ENCODE data around the gene GREB1. TPM values are rescaled to one million over a fixed set of nuclear protein-coding genes. Genes with fewer than 3 reads are reported as not detected.

GREB1 gene
- total RNA-seq, 1 donor from 2014 or later, result 0.17 TPM

DNA sequence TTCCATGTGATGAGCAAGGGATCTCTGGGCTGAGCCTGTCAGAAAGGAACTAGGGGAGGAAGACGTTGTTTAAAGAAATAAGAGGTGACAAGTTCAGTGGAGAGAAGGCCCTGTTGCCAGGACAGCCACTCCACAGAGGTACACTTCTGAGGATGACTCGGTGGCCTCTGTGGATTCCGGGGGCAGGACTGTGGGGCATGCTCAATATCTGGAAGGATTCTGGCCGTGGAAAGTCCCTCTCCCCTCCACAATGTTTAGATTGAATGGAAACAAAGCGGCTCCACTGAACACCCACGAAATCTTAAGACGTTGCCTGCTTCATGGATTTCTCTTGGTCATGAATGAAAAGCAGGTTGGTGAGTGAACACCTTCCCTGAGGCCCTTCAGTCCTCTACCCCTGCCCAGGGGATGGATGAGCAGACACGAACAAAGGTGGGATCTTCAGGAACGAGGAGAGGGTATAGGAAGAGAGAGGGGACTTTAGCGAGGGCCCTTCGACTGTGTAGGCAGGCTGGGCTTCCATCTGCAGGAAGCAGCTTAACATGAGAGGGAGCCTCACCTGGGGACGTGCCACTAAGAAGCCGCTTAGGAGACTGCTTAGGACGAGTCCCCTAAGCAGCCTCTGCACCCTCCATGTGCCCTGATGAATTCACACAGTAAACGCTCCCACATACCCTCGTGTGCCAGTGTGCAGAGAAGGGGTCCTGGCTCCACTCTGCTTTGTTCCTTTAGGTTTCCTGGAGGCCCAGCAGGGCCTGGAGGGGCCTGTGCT, 134.2 kb downstream of the GREB1 start:
- no peak for DNase-seq

- DNase-seq, result peak; percentile 76
Observed at GRCh38 chr2:11669454-11670291, 135.8 kb downstream of the GREB1 start, which contains the start of gene NTSR2. TSS of gene NTSR2 (minus strand) at chr2:11670195. CDS start at chr2:11670129, 66 bp downstream.

DNA sequence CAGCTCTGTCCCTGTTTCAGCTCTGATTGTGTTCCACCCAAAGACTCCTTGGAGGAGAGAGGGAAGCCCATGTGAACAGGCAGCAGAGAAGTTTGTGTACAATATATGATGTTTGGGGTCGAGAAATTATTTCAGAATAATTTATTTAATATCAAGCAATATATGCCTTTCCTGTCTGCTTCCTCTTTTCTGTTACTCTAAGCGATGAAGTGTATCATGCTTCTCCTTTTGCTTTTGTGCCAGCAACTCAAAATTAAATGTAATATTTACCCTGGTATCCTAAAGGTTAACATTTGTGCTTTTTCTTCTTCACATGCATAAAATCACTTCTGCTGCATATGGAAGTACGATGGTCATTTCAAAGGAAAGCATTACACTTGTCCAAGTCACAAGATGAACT, 138.6 kb downstream of the GREB1 start:
- no peak for DNase-seq

DNA sequence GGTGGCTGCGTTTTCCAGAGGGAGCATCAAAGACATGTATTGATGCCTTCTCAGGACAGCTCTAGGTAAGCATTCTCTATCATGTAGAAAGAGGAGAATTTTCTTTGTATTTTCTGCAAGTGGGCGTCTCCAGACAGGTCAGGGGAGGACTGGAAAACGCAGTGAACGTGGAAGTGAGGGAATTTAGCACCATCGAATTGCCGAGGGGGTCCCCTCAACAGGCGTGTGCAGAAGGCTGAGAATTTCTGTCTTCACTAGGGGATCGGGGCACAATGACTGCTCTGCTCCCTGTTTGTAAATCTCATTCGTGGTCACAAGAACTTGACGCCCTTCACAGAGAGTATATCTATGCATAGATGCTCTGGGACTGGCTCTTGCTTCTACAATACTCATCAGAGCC, 141.1 kb downstream of the GREB1 start:
- DNase-seq, result no peak

DNA sequence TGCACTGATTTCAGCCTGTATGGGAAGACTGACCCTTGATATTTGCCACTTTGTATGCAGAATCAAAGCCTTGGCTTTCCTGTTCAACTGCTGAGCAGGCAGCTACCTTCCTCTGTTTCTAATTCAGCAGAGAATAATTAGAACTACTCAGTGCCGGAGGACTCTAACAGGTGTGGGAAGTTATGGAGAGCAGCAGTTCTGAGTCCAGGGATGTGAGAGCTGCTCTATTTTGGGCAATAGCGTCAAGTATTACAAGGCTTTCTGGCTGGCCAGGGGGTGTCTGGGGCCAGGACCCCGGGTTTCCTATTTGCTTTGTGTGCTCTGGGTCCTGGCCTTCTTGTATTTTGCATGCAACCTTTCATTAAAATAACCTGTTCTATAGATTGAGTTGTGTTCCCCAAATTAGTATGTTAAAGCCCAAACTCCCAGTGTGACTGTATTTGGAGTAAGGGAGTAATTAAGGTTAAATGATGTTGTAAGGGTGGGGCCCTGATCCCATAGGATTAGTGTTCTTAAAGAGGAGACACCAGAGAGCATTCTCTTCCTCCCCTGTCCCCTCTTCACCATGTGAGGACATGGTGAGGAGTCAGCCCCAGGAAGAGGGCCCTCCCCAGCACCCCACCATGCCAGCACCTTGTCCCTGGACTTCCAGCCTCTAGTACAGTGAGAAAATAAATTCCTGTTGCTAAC, 141.7 kb downstream of the GREB1 start:
- no peak for DNase-seq

DNA sequence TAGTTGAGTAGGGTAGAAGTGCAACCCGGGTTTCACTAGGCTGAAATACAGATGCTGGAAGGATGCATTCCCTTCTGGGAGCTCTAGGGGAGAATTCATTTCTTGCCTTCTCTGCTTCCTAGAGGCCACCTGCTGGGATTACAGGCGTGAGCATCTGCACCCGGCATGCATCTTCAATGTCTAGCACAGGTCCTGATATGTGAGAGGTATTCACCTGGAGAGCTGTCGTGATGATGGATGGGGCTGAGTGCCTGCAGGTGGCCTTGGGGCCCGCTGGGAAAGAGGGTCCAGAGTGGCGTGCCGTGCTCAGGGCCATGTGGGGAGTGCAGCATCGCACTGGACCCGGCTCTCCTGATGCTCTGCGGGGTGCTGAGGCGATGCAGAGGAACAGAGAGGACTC, 142.8 kb downstream of the GREB1 start:
- no peak for DNase-seq

- DNase-seq, result no peak
Observed at GRCh38 chr2:11677136-11678055, 143.6 kb downstream of the GREB1 start.

- DNase-seq, result no peak
Observed at GRCh38 chr2:11678306-11678960, 144.6 kb downstream of the GREB1 start.

GRCh38 chr2:11679016-11679415, 145.2 kb downstream of the GREB1 start:
- DNase-seq, result no peak

GRCh38 chr2:11679486-11680181, 145.8 kb downstream of the GREB1 start:
- DNase-seq, result no peak

GRCh38 chr2:11680182-11680900, 146.5 kb downstream of the GREB1 start:
- DNase-seq, result no peak

DNA sequence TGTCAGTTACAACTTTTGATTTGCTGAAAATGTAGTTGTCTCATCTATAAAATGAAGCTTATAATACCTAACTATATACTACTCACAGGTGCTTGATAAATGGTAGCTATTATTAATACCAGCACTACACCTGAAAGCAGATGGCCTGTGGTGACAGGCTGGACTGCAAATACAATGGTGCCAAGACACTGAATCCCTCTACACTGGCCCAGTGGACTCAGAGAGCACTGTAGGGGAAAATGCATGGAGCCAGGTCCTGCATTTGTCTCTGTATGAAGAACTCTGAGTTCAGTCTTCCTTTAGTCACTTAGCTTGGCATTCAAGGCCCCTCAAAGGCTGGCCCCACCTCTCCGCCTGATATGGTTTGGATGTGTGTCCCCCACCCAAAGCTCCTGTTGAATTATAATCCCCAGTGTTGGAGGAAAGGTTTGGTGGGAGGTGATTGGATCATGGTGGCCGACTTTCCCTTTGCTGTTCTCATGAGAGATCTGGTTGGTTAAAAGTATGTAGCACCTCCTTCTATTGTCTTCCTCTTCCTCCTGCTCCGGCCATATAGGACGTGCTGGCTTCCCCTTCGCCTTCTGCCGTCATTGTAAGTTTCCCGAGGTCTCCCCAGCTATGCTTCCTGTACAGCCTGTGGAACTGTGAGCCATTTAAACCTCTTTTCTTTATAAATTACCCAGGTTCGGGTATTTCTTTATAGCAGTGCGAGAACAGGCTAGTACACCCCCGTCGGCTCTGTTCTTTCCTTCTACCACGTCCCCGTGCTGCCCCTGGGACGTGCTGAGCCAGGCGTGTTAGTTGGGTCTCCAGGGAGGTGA, 147.3 kb downstream of the GREB1 start:
- peak; percentile 70 for DNase-seq

GRCh38 chr2:11681722-11682589, 148.1 kb downstream of the GREB1 start:
- peak; percentile 39 for DNase-seq

- no peak for DNase-seq
Observed at GRCh38 chr2:11682590-11682915, 148.7 kb downstream of the GREB1 start.

DNA sequence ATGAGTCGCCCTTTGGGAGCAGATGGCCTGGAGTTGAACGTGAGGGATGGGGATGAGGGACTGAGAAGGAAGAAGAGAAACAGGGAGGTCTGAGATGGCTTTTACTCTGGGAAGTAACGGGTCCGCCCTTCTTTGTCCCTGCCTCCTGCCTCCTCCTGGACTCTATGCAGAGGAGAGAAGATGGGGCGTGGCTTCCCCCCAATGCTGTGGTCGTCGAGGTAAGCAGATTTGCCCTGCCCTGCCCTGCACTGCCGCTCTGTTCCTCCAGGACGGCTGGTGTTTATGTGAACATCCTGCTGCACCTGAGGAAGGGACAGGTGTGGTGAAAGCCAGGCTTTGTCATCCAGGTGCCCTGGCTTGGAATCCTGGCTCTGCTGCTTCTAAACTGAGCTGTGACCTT, 149.6 kb downstream of the GREB1 start:
- DNase-seq, result no peak

GRCh38 chr2:11683966-11684365, 150.1 kb downstream of the GREB1 start:
- no peak for DNase-seq

GRCh38 chr2:11684894-11685460, 151.1 kb downstream of the GREB1 start:
- no peak for DNase-seq

DNA sequence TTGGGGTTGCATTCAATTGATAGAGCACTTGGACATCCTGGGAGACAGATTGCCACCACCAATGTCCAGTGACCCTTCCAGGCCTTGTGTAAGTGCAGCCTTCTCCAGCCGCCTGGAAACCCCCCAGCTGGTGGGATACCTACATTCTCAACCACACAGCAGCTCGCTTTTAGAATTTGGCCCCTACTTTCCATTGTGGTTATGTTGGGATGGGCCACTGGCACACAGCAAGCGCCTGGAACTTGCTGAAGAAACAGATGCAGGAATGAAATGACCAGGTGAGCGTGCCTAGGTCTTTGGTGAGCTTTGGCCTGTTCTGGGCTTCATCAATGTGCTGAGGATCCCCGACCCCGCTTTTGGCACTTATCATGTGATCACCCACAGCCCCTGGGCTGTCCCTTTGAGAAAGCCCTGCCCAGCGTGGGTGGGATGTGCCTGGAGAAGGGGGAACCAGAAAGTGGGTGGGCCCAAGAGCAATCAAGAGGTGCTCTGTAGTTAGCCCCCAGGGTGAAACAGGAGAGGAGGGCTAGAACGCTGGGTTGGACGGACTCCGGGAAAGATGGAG, 152.1 kb downstream of the GREB1 start:
- no peak for DNase-seq
